HG02610 (cell line): ENCODE measurements around the gene SNTG2.

Source experiments
- ATAC-seq: cut with Tn5 transposase; IDR thresholded peaks from one replicate; pipeline ENCODE4 v1.9.1; 2021; ENCODE audit warnings: mild to moderate bottlenecking, moderate library complexity; ENCODE audit not compliant: unreplicated experiment

SNTG2 gene

DNA sequence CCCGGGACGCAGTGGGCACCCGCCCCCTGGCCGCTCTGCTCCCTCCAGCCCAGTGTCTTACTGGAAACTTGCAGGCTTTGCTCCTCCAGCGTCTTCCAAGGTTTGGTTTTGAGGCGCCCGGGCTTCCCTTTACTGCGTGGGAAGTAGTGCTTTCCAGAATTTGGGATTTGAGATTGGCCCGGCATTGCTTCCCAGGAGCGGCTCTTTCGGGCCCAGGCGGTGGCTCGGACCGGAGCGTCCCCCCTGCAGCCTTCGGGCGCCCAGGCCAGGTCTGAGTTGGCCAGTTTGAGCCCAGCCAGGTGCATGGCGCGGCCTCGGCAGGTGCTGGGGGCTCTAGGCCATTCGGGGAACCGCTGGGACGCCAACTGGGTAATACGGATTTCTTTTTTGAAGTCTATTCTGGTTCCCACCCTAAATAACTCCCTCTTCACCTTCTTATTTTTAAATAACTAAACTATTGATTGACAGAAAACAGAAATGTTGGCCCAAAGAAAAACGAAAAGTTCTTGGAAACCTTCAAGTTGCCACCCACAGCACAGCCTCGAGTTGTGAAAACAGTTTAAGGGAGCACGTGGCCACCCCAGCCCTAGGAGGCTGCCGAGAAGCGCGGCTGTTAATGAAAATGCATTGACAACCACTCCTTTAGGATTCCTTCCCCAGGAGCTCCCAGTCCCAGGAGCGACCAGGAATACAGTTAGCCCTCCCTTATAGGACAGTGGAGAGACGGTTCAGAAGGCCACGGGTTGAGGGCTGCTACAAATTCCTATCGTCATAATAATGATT is 766 bp downstream of the SNTG2 start:
- ATAC-seq: no peak

DNA sequence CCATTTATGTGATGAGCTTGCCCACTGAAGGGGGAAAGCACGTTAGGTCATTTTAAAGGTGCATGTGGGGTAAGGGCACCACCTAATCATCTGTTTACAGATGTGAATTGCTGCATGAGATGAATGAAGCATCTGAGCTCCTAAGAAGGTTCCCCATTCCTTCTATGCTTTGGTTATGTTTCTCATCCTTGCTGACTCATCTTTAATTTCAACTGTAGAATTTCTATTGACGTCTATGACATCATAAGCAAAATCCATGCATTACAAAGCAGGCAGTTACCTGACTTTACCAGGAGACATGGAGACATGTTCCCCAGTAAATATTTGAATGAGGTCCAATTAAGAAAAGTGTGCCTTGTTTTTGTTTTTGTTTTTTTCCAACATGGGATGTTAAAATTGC is 2.8 kb downstream of the SNTG2 start:
- ATAC-seq: no peak

DNA sequence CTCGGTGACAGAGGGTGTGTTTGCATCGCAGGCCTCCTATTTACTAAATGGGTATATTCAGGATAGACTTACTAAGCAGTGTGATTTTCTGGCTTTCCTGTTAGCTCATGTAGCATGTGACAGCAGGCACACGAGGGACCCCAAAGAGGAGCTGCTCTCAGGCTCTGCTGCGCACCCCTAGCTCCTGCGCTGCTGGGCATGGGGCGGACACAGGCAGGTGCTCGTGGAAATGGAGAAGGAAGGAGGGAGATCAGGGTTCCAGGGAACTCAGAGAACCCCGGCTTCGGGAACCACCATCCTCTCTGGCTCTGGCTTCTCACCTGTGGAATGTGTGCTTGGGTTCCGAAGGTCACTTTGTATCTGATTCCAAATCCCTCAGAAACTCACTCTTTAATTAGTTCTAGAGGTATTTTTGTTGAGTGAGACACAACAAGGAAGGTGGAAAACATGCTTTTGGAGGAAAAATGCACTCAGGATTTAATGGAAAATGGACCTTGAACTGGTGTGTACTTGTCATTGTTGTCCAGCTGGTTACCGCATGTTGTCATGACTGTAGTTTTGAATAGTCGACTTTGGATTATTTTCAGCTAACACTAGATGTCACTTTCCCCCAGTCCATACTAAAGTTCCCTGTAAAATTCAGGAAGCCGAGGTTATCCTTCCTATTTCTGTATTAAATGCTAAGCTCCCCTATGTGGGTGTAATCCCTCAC is 3.5 kb downstream of the SNTG2 start:
- no peak for ATAC-seq

DNA sequence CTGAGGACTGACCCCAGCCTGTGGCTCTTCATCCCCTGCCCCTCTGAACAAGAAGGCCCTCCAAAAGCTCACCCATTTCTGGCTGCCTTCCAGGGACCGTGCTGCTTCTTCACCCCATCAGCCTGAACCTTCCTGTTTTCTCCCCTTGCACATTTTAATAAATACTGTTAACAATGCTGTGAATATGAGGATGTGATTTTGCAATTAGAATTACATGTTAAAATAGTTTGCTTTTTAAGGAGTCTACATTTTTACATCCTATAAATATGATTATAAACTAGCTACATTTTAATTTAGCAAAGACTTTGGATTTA is 4.0 kb downstream of the SNTG2 start:
- ATAC-seq: no peak

DNA sequence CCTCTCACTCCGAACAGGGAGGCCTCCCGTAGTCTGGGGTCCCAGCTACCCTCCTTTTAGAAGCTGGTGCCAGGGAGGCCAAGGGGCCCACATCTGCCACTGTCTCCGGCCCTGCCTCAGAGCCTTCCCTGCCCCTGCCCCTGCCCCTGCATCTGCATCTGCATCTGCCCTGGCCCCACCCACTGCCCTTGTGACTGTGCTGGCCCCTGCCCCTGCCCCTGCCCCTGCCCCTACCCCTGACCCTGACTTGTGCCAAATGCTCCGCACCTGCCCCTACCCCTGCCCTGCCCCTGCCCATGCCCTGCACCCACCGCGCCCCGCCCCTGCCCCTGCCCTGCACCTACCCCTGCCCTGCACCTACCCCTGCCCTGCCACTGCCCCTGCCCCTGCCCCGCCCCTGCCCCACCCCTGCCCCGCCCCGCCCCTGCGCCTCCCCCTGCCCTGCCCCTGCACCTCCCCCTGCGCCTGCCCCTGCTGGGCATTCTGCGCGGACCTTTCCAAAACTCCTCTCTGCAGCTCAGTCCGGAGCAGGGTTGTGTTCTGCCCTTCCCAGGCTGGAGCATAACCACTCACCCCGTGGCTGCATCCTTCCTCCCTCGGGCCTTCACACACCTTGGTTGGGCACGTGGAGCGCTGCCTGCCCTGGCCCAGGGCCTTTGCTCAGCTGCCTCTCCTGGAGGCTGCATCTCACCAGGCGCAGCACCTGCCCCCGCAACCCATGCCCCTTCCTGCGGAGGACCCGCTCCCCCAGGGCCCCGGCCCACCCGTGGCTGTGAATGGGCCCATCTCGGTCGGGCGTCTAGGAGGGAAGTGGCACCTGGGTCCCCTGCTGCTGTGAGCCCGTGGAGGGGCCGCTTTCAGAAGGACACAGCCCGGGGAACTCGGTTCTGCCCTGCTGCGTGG is 5.4 kb downstream of the SNTG2 start:
- ATAC-seq: no peak

DNA sequence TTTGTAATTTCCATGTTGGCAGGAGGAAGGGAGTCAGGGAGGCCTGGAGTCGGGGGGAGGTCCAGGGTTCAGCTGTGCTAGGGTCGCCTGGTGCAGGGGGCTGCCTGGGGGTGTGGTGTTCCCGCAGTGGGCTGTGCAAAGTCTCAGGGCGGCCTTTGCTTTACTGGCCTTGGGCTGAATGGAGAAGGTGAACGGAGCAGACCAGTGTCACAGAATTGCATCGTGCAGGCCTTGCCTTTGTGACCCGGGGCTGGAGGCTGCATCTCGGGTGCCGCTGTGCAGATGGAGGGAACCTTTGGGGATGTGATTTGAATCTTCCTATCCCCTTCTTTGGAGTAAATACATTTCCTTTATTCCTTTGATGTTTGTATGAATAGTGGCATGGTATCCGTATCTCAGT is 8.8 kb downstream of the SNTG2 start:
- no peak for ATAC-seq

DNA sequence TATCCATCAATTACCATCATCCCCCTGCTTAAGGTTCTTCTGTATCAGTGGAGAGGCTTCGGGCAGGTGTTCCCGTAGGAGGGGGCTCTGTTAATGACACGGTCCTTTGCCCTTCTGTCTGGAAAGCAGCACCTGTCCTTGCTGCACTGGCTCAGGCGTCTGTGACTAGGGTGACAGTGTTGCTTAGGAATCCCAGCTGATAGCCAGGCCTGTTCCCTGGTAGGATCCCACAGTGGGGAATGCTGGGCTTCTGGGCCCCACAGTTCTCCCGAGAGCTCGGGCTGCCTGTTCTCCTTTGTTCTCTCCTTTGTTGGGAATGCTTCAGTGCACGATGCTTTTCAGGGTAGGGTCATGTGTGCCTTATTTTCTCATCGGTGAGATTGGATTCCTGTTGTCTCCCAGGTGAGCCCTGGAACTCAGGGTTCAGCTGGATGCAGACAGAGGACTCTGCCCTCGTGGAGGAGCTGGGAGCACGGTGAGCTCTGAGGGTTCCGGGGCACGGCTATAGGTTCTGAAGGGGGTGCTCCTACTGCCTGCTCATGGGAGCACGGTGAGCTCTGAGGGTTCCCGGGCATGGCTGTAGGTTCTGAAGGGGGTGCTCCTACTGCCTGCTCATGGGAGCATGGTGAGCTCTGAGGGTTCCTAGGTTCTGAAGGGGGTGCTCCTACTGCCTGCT is 9.6 kb downstream of the SNTG2 start:
- ATAC-seq: no peak

DNA sequence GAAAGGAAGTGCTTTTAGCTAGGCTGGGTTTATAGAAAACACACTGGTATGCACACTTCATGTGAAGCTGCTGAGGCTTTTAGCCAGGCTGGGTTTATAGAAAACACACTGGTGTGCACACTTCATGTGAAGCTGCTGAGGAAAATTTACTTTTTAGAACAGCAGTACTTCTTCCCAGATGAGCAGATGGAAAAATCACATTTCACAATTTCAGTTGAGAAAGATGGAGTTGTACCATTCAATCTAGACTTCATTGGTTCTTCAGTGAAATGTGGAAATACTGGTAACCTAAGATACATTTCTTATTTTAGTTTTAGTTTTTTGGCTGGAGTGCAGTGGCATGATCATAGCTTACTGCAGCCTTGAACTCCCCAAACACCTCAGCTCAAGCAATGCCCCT is 11.1 kb downstream of the SNTG2 start:
- ATAC-seq: no peak

DNA sequence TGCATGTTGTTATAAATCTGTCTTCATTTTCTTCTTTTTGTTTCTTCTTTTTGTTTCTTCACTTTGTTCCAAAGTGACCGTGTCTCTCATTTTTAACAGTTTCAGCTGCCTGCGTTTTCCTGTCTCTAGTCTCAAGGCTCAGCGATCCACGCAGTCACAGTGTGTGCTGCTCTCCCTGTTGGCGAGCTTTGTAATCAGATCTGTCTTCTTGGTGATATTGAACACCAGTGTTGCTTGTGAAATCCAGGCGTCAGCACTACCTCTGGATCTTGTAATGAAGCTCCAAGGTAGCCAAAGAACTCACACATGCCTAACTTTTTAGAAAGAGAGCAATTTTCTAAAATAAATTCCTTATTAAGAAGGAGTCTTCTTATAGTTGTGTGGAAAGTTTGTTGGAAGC is 13.2 kb downstream of the SNTG2 start:
- ATAC-seq: no peak

DNA sequence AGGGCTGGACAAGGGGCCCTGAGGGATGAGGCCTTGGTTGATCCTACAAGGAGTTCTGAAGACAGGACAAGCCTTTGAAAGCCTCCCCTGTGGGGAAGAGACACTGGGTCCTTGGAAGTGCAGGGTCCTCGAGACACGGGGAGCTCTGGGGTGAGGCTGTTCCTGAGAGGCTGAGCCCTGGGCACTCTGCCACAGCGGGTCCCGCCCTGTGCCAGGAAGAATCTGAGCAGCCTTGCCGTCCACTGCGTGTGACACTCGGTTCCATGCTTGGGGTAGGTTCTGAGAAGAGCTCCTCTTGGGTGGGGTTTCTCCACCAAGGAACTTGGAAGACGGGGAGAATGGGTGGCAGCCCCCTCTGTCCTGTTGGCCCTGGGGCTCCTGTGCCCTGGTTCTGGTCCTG is 13.9 kb downstream of the SNTG2 start:
- ATAC-seq: no peak

DNA sequence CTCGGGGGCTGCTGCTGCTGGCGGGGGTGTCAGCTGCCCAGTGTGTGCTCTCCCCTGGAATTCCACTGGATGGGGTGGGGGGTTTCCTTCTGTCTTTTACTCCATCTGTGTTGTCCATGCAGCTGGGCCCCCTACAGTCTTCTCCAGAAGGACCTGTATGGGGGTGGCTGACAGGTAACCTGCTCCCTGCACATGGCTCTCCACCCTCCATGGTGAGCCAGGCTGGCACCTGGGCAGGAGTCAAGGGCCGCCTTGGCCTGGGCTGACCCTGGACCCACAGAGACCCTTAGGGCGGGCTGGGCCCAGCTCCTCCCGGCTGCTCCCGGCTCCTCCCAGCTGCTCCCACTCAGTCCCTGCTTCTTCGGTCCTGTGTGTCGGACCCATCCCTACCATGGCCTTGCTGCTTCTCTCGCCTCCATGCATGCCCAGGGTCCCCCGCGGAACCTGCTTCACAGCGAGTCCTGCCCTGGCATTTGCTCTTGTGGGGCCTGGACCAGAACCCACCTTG is 15.0 kb downstream of the SNTG2 start:
- no peak for ATAC-seq

DNA sequence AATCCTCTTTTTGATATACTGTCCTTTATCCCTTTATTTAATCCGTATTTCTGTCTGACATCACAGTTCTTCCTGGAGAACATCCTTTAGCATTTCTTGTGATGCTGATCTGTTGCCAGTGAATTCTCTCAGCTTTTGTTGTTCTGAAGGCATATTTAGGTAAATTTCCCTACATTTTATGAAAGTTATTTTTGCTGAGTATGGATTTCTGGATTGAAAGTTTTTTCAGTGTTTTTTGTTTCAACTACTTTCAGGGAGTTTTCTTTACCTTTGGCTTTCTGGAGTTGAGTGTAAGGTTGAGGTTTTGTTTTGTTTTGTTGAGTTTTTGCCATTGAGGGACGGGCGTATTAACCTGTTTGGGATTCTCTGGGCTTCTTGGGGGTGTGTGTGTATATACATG is 22.5 kb downstream of the SNTG2 start:
- no peak for ATAC-seq

DNA sequence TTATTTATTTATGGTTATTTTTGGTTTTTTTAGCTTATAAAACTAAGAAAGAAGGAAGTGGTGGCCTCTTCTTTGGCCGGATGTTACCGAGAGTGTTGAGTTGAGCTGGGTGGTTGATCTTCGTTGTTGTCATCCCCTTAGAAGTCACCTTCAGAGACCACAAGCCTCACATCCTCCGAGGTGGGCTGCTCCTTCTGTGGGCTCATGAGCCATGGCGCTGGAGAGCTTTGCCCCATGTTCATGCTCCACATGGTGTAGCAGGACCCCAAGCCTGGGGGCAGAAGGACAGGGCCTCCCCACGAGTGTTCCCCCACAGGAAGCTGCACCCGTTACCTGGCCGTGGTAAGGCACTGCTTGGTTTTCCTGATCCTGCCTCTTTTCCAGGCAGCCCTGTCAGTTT is 23.4 kb downstream of the SNTG2 start:
- no peak for ATAC-seq

DNA sequence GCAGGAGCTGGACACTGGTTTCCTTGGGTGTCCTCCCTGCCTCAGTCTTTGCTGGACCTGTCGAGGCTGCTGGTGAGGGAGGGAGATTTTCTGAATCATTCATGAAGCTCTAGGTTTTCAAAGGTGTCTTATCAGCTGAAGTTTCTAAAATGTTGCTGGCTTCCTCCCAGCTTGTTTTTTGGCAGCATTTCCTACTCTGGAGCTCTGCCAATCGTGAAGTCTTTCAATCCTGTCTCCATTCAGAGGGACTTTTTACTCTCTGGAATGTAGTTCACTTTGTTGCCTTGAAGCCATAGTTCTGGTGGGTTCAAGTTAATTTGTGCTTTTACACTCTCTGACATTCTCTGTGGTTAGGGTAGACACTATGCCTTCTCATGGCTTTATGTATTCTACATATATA is 23.9 kb downstream of the SNTG2 start:
- ATAC-seq: no peak

DNA sequence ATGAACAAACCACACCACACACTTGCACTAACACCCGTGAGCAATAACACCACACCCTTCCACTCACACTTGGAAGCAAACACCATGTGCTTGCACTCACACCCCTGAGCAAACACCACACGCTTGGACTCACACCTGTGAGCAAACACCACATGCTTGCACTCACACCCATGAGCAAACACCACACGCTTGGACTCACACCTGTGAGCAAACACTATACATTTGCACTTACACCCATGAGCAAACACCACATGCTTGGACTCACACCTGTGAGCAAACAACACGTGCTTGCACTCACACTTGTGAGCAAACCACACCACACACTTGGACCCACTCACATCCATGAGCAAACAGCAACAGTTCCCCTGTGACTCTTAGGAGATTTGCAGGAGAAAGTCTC is 24.4 kb downstream of the SNTG2 start:
- no peak for ATAC-seq

DNA sequence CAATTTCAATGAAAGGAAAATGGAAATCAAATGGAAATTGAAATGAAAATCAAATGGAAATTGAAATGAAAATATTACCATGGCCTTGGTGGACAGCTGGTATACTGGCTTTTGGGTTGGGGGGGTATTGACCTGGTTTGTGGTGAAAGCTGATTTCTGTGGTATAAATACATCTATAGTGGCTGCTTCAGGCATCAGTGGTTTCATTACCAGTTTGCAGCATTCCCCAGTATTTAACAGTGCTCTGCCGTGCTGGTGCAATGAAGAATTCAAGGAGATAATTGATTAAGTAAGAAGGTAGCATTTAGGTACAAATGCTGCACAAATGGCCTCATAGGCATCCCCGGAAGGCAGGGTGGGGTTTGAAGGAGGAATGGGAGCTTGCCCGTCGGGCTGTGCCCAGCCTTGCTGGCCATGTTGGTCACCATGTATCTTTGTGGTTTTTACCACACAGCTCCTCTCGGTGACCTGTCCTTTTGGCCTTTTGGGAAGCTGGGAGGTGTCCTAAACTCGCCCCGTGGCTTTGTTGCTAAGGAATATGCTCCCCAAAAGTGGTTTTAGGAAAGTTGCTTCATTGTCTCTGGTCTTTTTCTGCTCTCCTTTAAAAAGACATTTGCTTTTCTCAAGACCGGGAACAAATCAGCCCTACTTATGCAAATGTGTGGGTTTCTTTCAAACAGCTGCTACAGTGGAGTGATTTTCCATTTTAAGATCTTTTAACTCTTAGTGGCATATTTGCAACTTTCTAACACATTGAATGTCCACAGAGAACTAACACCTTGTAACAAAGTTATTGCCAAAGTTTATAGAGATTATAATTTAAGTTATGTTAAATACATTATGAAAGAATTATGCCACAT is 28.6 kb downstream of the SNTG2 start:
- ATAC-seq: no peak

DNA sequence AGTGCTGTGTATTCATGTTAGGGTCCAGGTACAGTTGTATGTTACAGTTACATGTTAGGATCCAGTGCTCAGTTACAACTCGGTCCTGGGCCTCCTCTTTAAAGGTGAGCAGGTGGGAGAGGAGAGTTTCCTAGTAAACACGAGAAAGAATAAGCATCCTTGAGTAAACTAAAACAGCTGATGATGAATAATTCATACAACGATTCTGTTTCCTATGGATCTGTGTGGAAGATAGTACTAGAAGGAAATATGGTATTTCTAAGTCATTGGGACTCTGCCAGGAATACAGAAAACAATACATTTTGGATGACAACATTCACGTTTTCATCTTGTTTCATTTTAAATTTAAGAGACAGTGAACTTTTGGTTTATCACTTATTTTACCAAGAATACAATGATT is 29.5 kb downstream of the SNTG2 start:
- no peak for ATAC-seq

DNA sequence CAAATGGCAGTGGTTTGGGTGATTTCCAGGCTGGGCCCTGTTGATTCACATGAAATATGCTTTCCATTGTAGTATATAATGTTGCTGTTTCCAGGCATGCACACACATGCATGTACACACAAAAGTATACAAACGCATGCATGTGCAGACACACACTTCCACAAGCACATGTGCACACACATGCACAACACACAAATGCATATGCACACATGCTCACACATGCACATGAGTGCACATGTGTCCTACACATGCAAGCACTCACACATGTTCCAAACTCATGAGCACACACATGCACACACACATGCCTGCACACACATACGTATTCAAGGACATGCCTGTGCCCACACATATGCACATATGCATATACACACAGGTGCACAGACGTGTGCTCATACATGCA is 30.6 kb downstream of the SNTG2 start:
- no peak for ATAC-seq

DNA sequence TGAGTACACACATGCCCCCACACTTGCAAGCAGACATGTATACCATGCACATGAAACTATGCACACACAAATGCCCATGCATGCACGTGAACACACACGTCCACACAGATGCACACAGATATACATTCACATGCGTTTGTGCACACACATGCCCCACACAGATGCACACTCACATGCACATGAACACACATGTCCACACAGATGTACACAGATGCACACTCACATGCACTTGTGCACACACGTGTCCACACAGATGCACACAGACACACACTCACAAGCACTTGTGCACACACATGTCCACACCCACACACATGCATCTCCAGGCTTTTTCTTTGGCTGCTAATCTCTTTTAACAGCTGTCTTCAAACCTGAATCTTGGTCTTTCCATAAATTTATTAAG is 31.1 kb downstream of the SNTG2 start:
- no peak for ATAC-seq

DNA sequence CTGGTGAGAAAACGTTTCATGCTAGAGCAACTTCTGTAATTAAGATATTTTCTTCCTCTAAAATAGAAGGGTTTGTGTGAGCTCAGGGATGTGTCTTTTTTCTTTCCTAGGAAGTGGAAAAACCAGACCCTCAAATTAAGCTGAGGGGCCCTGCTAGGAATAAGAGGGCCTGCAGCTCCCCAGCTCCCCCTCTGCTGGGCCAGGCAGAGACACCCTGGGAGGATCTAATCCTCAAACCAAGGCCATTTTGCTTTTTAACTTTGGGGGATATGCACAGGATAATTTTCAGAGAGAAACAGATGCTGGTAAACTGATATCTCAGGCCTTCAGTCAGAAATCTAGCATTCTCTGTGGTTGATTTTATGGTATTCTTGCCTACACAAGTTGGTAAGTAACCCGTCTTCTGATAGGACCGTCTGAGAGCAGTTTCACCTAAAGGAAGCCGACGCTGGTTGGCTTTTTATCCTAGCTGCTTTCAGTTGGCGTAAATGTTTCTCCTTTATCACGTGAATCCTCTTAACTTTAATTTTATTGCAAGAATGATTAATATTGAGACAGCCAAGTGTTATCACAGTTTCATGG is 34.8 kb downstream of the SNTG2 start:
- no peak for ATAC-seq
